PC-3 (cell line): ENCODE data around the gene CPA3. TPM values are rescaled to one million over a fixed set of nuclear protein-coding genes. Genes with fewer than 3 reads are reported as not detected.
A peak's percentile ranks its signal among the peaks of the same experiment; 100 is the strongest.

ENCODE experiments used
- ATAC-seq: fragments of 200-7000 bp; cut with Tn5 transposase; 2 replicates; pipeline ENCODE4 v1.9.1; 2020; ENCODE audit warnings: mild to moderate bottlenecking, moderate library complexity
- BruUV-seq: library from RNA; stranded (reverse); fragments of 400-500 nt; replicated peaks from 2 replicates; lab custom pipeline; 2021; lab: Mats Ljungman, UMichigan
- CTCF ChIA-PET: fragments of 300-600 bp; sonication (Branson Sonifier 250); formaldehyde crosslinking; loops from one replicate; lab custom pipeline; 2022; ENCODE audit warnings: antibody characterized with exemption; lab: Charles Lee
- POLR2A ChIA-PET: fragments of 300-600 bp; sonication (Branson Sonifier 250); formaldehyde crosslinking; loops from one replicate; lab custom pipeline; 2022; ENCODE audit warnings: antibody characterized with exemption; ENCODE audit not compliant: unreplicated experiment; lab: Charles Lee
- DNase-seq: peaks from one replicate; pipeline ENCODE4 v3.0.0-alpha.2; 2015
- H2AFZ ChIP-seq: fragments of 300-600 bp; sonication (generic); 2 replicates; pipeline ENCODE4 v1.6.0; 2016; ENCODE audit warnings: antibody characterized with exemption, low read length
- H3F3A ChIP-seq: fragments of 300-600 bp; sonication (generic); one replicate; pipeline ENCODE4 v1.6.0; 2017; ENCODE audit warnings: antibody characterized with exemption, low read length, control low read depth, mild to moderate bottlenecking; ENCODE audit not compliant: unreplicated experiment
- H3K27ac ChIP-seq: fragments of 300-600 bp; sonication (generic); 2 replicates; pipeline ENCODE4 v1.5.1; 2016; ENCODE audit warnings: mild to moderate bottlenecking, low read length
- H3K27me3 ChIP-seq: fragments of 300-600 bp; sonication (generic); 2 replicates; pipeline ENCODE4 v1.6.1; 2016; ENCODE audit warnings: low read length, mixed read lengths
- H3K36me3 ChIP-seq: fragments of 300-600 bp; sonication (generic); 2 replicates; pipeline ENCODE4 v1.6.1; 2016; ENCODE audit warnings: low read depth, mixed run types, low read length, mixed read lengths
- H3K4me1 ChIP-seq: fragments of 300-600 bp; sonication (generic); 2 replicates; pipeline ENCODE4 v1.5.1; 2016; ENCODE audit warnings: low read length; ENCODE audit not compliant: insufficient read depth
- H3K4me2 ChIP-seq: fragments of 300-600 bp; sonication (generic); 2 replicates; pipeline ENCODE4 v1.6.0; 2016; ENCODE audit warnings: low read length
- H3K4me3 ChIP-seq: fragments of 300-600 bp; sonication (generic); 2 replicates; pipeline ENCODE4 v1.5.1; 2016; ENCODE audit warnings: mild to moderate bottlenecking, low read length, mixed read lengths
- H3K79me2 ChIP-seq: fragments of 300-600 bp; sonication (generic); 2 replicates; pipeline ENCODE4 v1.6.1; 2017; ENCODE audit warnings: low read length, mixed read lengths
- H3K9ac ChIP-seq: fragments of 300-600 bp; sonication (generic); 2 replicates; pipeline ENCODE4 v1.6.0; 2016; ENCODE audit warnings: mild to moderate bottlenecking, low read length
- H3K9me2 ChIP-seq: fragments of 300-600 bp; sonication (generic); replicated peaks from 2 replicates; pipeline ENCODE4 v1.6.1; 2016; ENCODE audit warnings: mixed run types, low read length, mixed read lengths
- H3K9me3 ChIP-seq: fragments of 300-600 bp; sonication (generic); 2 replicates; pipeline ENCODE4 v1.6.1; 2016; ENCODE audit warnings: low read length, mixed read lengths
- H4K20me1 ChIP-seq: fragments of 300-600 bp; sonication (generic); 2 replicates; pipeline ENCODE4 v1.6.1; 2016; ENCODE audit warnings: low read length, mixed read lengths
- CTCF ChIP-seq: fragments of 300-600 bp; sonication (generic); conservative IDR thresholded peaks from 2 replicates; pipeline ENCODE4 v1.5.1; 2017; ENCODE audit warnings: antibody characterized with exemption, low read depth, mild to moderate bottlenecking, low read length
- EZH2 ChIP-seq: fragments of 300-600 bp; sonication (generic); IDR thresholded peaks from one replicate; pipeline ENCODE4 v1.6.1; 2017; ENCODE audit warnings: antibody characterized with exemption, mild to moderate bottlenecking, low read length; ENCODE audit not compliant: unreplicated experiment
- EZH2phosphoT487 ChIP-seq: fragments of 300-600 bp; sonication (generic); IDR thresholded peaks from 2 replicates; pipeline ENCODE4 v1.6.1; 2018; ENCODE audit warnings: mild to moderate bottlenecking, antibody characterized with exemption, low read length, borderline replicate concordance
- intact Hi-C: fragments of 100-400 bp; cut with micrococcal nuclease; formaldehyde crosslinking; loops from 2 replicates; pipeline ENCODE4 v1.9.0; 2023
- total RNA-seq: library from RNA; depleted of rRNA; stranded (reverse); fragments of >200 nt; gene quantifications from 2 replicates; pipeline ENCODE4 v1.2.3, GENCODE V29; 2014

CPA3 gene
- total RNA-seq, 1 experiment from 2014 or later, result not detected

GRCh38 chr3:148906667-148907066 lies 41.6 kb downstream of the CPA3 start:
- POLR2A ChIA-PET, result no interaction called here

GRCh38 chr3:148911173-148911572 lies 46.1 kb downstream of the CPA3 start:
- Histone ChIP-seq H3K27me3 (peaks cover 14% of the 10 kb centered on the region; the same call in 1 of the 2 replicates), H3K4me1 (no peaks in the 10 kb centered on the region), H3K27ac (no peak overlapping the region), H4K20me1 (no peaks in the 10 kb centered on the region), H3K9me2 (no peaks in the 10 kb centered on the region), H2AFZ (no peak overlapping the region), H3K4me3 (no peak overlapping the region), H3K79me2 (no peaks in the 10 kb centered on the region), H3F3A (no peaks in the 10 kb centered on the region), H3K9ac (no peak overlapping the region), H3K9me3 (no peaks in the 10 kb centered on the region), H3K4me2 (no peak overlapping the region), H3K36me3 (no peaks in the 10 kb centered on the region)
- no peak for TF ChIP-seq EZH2phosphoT487
- TF ChIP-seq EZH2, result no peak
- TF ChIP-seq CTCF, result no peak
- BruUV-seq, result no TSS peak
- DNase-seq, result peak; percentile 28
- ATAC-seq, result no peak
- intact Hi-C loops, result no loop called here
- CTCF ChIA-PET, result no interaction called here
- POLR2A ChIA-PET, result no interaction called here

More at GRCh38 chr3:148906667-148907066, 41.6 kb downstream of the CPA3 start:
- Histone ChIP-seq H3K27me3 (peaks cover 21% of the 10 kb centered on the region; the same call in 1 of the 2 replicates), H3K36me3 (no peaks in the 10 kb centered on the region), H3K79me2 (no peaks in the 10 kb centered on the region), H3F3A (no peaks in the 10 kb centered on the region), H3K9me3 (no peaks in the 10 kb centered on the region), H3K27ac (no peak overlapping the region), H4K20me1 (no peaks in the 10 kb centered on the region), H2AFZ (no peak overlapping the region), H3K4me3 (no peak overlapping the region), H3K9ac (no peak overlapping the region), H3K9me2 (no peaks in the 10 kb centered on the region), H3K4me2 (no peak overlapping the region), H3K4me1 (0 out of 2 replicates have a peak, but pooled peaks cover 9% of the 10 kb centered on the region)
- CTCF ChIA-PET, result no interaction called here
- ATAC-seq (no peak), DNase-seq (no peak)
- intact Hi-C loops, result no loop called here
- no TSS peak for BruUV-seq
- TF ChIP-seq EZH2phosphoT487, result no peak

GRCh38 chr3:148911592-148911991 lies 46.5 kb downstream of the CPA3 start:
- H3F3A ChIP-seq, result no peaks in the 10 kb centered on the region
- H3K4me3 ChIP-seq, result no peak overlapping the region
- no peaks in the 10 kb centered on the region for H3K9me2 ChIP-seq
- H3K27me3 ChIP-seq, result 0 out of 2 replicates have a peak, but pooled peaks cover 12% of the 10 kb centered on the region
- no peaks in the 10 kb centered on the region for H3K79me2 ChIP-seq
- intact Hi-C loops, result no loop called here
- ChIA-PET POLR2A (no interaction called here), CTCF (no interaction called here)
- H3K4me1 ChIP-seq, result no peaks in the 10 kb centered on the region
- H3K9ac ChIP-seq, result no peak overlapping the region
- no TSS peak for BruUV-seq
- no peak for DNase-seq
- H3K4me2 ChIP-seq, result no peak overlapping the region
- no peak overlapping the region for H2AFZ ChIP-seq
- no peaks in the 10 kb centered on the region for H3K36me3 ChIP-seq
- no peak for ATAC-seq
- H3K9me3 ChIP-seq, result no peaks in the 10 kb centered on the region
- H3K27ac ChIP-seq, result no peak overlapping the region
- TF ChIP-seq CTCF, result no peak
- no peak for TF ChIP-seq EZH2phosphoT487
- TF ChIP-seq EZH2, result no peak
- no peaks in the 10 kb centered on the region for H4K20me1 ChIP-seq
